Nephron progenitor cell (in vitro differentiated cells): ENCODE measurements around the gene ESRRG.
"Not testable (repeated sequence)": the region's sequence is repeated elsewhere in the genome, so short reads cannot be mapped to it uniquely, and the experiment has no call there.

Source experiments
- DNase-seq: peaks from one replicate; pipeline ENCODE4 v3.0.0; 2021
- H3K27ac Mint-ChIP-seq: 2 replicates; pipeline ENCODE4 v1.8.0; 2021; ENCODE audit warnings: mild to moderate bottlenecking, moderate library complexity, mixed read lengths
- H3K27me3 Mint-ChIP-seq: 2 replicates; pipeline ENCODE4 v1.8.0; 2021; ENCODE audit warnings: mild to moderate bottlenecking, low read depth, mixed read lengths; ENCODE audit not compliant: poor library complexity
- H3K36me3 Mint-ChIP-seq: 2 replicates; pipeline ENCODE4 v1.8.0; 2021; ENCODE audit warnings: low read depth, mixed read lengths
- H3K4me1 Mint-ChIP-seq: 2 replicates; pipeline ENCODE4 v1.8.0; 2021; ENCODE audit warnings: mixed read lengths
- H3K4me3 Mint-ChIP-seq: 2 replicates; pipeline ENCODE4 v1.8.0; 2021; ENCODE audit warnings: mild to moderate bottlenecking, moderate library complexity, mixed read lengths
- H3K9me3 Mint-ChIP-seq: 2 replicates; pipeline ENCODE4 v1.8.0; 2021; ENCODE audit warnings: mild to moderate bottlenecking, moderate library complexity, mixed read lengths
- TF ChIP-seq, protein P1 (sequence below): fragments of 200-600 bp; sonication (generic); IDR thresholded peaks from 2 replicates; pipeline ENCODE4 v1.5.0; 2021; ENCODE audit warnings: antibody characterized with exemption

The ESRRG gene

DNA sequence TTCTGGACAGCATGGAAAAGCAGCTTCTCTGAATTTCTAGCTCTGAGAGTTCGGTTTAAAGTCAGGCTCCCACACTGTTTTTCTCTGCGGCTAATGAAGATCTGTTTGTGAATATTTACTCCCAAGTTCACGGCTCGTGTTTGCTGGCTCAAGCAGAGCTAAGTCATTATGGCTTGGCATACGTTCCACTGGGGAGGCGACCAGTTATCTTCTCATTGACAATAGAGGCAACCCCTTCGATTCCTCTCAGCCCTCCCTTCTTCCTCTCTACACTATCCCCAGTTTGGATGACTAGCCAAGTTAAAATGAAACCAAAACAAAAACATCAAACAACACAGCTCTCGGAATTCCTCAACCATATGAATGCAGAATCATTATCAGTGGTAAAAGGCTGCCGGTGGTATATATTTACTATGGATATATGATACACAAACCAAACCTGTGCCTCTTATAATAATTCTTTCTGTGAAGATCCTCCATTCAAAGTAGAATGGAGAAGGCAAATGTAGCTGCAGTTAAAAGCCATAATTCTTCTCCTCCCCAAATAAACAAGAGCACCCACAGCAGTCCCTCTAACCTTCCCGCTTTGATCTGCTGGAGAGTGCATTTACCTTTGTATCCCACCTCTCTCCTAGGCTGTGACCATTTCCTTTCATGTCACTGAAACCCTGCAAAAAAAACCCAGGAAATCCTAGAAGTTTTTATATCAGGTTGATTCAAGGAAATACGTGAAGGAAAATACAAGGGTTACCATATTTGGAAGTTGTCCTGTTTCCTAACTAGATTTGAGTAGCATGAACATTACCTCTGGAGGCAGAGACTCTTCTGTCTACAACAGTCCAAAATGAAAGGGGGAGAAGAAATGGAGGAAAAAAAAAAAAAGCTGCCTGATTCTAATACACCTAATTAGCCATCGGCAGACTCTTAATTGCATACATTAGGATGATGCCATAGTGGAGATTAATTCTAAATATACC lies 191.7 kb downstream of the ESRRG start:
- Mint-ChIP-seq H3K4me1 (peaks cover 15% of the 10 kb centered on the region), H3K36me3 (no peaks in the 10 kb centered on the region), H3K4me3 (no peak overlapping the region), H3K27ac (peak overlapping the region; percentile 35), H3K9me3 (no peaks in the 10 kb centered on the region), H3K27me3 (no peaks in the 10 kb centered on the region)
- TF ChIP-seq, protein P1, sequence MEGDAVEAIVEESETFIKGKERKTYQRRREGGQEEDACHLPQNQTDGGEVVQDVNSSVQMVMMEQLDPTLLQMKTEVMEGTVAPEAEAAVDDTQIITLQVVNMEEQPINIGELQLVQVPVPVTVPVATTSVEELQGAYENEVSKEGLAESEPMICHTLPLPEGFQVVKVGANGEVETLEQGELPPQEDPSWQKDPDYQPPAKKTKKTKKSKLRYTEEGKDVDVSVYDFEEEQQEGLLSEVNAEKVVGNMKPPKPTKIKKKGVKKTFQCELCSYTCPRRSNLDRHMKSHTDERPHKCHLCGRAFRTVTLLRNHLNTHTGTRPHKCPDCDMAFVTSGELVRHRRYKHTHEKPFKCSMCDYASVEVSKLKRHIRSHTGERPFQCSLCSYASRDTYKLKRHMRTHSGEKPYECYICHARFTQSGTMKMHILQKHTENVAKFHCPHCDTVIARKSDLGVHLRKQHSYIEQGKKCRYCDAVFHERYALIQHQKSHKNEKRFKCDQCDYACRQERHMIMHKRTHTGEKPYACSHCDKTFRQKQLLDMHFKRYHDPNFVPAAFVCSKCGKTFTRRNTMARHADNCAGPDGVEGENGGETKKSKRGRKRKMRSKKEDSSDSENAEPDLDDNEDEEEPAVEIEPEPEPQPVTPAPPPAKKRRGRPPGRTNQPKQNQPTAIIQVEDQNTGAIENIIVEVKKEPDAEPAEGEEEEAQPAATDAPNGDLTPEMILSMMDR: no peak
- DNase-seq: no peak

DNA sequence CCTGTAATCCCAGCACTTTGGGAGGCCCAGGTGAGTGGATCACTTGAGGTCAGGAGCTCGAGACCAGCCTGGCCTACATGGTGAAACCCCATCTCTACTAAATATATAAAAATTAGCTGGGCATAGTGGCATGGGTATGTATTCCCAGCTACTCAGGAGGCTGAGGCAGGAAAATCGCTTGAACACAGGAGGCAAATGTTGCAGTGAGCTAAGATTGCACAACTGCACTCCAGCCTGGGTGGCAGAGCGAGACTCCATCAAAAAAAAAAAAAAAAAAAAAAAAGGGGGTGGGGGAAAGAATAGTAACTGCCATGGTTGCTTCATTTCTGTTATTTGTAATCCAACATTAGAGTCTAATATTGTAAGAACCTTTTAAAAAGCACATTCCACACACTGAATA lies 193.4 kb downstream of the ESRRG start:
- H3K36me3 Mint-ChIP-seq, DNase-seq, H3K27me3 Mint-ChIP-seq, H3K4me3 Mint-ChIP-seq, H3K27ac Mint-ChIP-seq, H3K9me3 Mint-ChIP-seq: not testable (repeated sequence)
- peaks cover 15% of the 10 kb centered on the region for H3K4me1 Mint-ChIP-seq

DNA sequence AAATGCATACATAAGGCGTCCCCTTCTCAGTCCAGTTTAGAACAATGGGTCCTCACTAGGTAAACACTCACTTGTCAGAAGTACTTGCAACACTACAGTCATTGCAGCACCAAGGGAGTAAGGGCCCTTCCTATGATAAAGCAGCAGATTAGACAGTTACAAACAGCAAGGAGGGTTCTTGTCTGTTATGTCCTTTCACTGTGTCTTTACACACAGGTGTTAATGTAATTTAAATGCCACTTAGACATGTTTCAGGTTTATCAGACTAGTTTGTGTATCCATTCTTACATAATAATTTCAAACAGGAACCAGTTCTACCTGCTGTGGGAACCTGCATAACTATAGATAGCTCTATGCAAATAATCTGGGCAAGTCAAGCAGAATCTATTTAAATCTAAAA lies 194.4 kb downstream of the ESRRG start:
- Mint-ChIP-seq H3K27me3 (no peaks in the 10 kb centered on the region), H3K4me3 (no peak overlapping the region), H3K27ac (no peak overlapping the region), H3K9me3 (no peaks in the 10 kb centered on the region), H3K4me1 (peaks cover 15% of the 10 kb centered on the region), H3K36me3 (no peaks in the 10 kb centered on the region)
- TF ChIP-seq, protein P1: no peak
- no peak for DNase-seq

DNA sequence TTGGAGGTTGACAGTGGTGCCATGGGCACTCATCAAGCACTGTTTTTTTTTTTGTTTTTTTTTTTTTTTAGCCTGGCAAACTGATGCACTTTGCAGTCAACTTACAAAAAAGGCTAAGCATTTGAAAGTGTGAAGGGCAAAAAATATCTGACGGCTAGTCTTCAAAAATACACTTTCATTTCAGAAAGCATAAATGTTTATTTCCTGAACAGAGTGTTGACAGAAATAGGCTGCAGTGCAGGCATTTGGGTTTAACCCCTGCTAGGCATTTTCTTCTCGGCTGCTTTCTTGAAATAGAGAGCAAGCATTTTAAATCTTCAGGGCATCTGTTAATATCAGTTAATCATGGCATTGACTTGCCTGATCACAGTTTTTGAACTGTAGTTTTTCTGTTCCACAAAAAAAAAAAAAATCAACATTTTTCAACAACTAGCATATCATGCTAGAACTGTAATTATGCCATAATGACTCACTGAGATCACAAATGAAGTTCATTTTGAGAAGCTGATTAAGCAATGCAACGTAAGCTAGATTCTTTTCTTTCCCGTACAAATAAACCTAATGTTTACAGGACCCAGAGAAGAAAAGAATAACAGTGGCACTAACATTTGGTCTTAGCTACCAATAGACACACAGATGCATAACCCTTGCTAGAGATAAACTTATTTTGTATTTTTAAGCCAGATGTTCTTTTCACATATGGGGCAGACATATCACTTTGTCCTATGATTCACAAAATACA lies 199.6 kb downstream of the ESRRG start:
- TF ChIP-seq, protein P1: no peak
- H3K9me3 Mint-ChIP-seq: no peaks in the 10 kb centered on the region
- H3K36me3 Mint-ChIP-seq: no peaks in the 10 kb centered on the region
- H3K27me3 Mint-ChIP-seq: no peaks in the 10 kb centered on the region
- no peak overlapping the region for H3K27ac Mint-ChIP-seq
- no peak overlapping the region for H3K4me3 Mint-ChIP-seq
- H3K4me1 Mint-ChIP-seq: no peaks in the 10 kb centered on the region
- no peak for DNase-seq

DNA sequence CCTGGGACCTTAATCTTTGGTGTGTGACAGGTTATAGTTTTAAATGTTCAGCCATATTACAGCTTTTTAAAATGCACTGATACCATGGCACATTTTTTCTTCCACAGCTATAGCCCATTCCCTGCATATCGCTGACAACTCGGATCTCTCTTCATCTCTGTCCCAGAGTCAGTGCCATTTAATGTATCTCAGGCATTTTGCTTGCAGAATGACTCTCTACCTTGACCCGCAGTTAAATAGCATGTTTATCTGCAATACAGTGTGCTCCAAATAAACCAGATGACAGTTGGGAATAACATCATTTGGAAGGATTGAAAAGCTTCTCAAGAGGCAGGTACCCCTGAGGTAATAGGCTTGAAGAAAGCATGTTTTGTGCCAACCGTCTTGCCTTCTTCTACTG lies 200.2 kb downstream of the ESRRG start:
- Mint-ChIP-seq H3K4me3 (no peak overlapping the region), H3K9me3 (no peaks in the 10 kb centered on the region), H3K27ac (no peak overlapping the region), H3K36me3 (no peaks in the 10 kb centered on the region), H3K4me1 (no peaks in the 10 kb centered on the region), H3K27me3 (no peaks in the 10 kb centered on the region)
- DNase-seq: no peak
- TF ChIP-seq, protein P1: no peak

DNA sequence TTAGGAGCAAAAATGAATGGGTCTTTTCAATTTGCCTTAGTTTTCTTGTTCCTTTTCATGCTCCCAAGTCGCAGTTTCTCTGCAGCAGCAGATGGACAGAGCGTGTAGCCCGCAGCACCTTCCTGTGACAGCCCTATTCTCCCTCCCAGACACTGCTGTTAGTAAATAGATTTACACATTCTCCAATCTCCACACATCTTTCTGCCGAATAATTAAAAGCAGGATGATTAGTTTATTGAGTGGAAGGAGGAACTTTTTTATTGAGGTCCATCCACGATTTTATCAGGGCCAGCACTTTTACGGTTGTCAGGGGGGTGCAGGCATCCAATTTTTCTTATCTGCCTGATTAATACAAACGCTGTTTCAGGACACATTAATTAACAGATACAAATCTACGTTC lies 201.8 kb downstream of the ESRRG start:
- no peaks in the 10 kb centered on the region for H3K27me3 Mint-ChIP-seq
- H3K4me1 Mint-ChIP-seq: no peaks in the 10 kb centered on the region
- H3K9me3 Mint-ChIP-seq: no peaks in the 10 kb centered on the region
- DNase-seq: no peak
- no peak overlapping the region for H3K27ac Mint-ChIP-seq
- TF ChIP-seq, protein P1: no peak
- no peak overlapping the region for H3K4me3 Mint-ChIP-seq
- H3K36me3 Mint-ChIP-seq: no peaks in the 10 kb centered on the region
